Skin of body (tissue), 2 donors: ENCODE measurements around the gene HSPA12B. TPM values are rescaled to one million over a fixed set of nuclear protein-coding genes. Genes with fewer than 3 reads are reported as not detected.

Experiments used
- DNase-seq: peaks from one replicate; lab custom pipeline; 2025; lab: John Stamatoyannopoulos, UW
- total RNA-seq: library from RNA; depleted of rRNA; stranded (reverse); fragments of >200 nt; gene quantifications from one replicate; pipeline ENCODE4 v1.2.3, GENCODE V29; 2014

HSPA12B gene
- total RNA-seq, 1 donor from 2014 or later: 14.0 TPM

DNA sequence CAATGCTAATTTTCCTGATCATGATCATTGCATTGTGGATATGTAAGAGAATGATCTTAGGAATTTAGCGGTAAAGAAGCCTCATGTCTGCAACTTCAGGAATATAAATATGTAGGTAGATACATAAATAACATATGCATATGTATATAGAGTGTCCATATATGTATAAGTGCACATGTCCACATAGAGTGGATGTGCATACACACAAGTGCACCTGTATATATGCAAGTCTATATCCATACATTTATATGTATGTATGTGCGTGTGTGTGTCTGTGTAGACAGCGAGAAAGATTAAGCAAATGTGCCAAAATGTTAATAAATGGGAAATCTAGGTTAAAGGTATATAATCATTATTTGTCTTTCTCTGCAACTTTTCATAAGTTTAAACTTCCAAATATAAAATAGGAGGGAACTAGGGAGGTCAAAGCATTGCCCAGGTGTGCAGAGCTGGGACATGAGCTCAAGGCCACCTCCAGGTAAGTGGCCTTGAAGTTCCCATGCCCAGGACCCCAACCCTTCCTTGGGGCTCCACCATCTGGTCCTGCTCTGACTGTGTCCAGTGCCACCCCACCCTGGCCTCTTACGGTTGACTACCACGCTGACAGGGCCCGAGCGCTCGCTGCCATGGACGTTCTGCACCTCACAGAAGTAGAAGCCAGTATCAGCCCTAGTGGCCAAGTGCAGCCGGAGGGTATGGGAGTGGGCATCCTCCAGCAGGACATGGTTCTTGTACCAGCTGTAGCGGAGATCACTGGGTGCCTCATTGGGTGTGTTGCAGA is 29.7 kb upstream of the HSPA12B start:
- no peak for DNase-seq

DNA sequence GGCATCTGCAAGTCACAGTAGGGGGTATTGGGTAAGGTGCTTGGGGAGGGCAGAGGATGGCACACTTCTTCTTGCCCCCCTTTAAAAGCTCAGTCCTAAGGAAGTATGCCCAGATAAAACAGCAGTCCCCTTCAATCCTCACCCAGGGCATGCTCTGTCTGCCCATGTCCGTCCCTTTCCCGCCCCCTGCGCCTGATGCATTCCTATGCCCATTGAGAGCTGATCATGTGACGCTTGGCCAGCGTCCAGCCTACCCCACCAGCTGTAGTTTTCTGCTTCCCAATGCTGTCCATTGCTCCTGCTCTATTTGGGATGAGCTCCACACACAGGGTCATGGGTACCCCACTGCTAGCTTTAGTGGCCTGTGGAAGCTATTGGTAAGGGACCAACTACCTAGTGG is 28.4 kb upstream of the HSPA12B start:
- no peak for DNase-seq

DNA sequence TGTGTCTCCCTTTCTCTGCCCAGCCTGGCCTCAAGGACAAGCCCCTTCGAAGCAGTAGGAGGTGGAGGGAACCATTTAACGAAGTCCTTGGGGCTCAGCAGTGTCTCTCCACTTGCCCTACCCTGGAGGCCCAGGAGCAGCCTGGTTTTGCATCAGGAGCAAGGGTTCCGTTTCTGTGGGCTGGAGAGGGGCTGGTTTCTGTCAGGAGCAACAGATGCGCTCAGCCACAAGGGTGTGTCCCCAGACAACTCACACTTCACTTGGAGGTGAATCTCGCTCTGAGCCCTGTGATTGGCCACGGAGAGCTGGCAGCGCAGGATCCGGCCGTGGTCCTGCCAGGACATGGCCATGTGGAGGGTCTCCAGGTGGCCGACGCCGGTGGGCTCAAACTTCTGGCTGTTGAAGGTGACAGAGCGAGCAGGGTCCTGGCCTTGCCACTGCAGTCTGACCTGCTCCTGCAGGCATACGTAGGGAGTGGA is 27.0 kb upstream of the HSPA12B start:
- DNase-seq: no peak

DNA sequence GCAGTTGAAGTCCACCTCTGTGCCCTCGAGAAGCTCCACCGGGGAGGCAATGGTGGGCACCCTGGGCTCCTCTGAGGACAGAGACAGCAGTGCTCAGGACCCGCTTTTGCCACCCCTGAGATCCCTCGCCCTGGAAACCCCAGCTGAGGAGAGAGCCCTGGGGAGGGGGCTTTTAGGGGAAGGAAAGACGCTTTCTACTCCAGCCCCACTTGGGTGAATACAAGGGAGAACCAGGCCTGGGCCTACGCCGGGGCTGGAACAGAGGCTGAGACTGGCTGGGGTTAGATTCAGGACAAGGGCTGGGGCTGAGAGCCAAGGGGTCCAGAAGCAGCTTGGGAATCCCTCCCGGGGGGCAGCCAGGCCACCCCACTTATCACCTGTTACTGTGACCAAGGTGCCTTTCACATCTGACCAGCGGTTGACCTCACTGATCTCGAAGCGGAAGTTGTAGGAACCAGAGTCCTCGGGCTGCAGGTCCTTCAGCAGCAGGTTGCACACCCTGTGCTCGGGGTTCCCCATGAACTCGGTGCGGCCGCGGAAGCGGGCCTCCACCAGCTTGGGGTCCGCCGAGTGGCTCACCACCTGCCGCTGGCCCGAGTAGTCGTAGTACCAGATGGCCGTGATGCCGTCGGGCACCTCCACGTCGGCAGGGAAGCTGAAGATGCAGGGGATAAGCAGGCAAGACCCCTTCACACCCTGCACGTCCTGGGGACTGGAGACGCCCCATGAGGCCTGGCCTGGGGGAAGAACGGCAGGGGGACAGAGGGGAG is 26.3 kb upstream of the HSPA12B start:
- no peak for DNase-seq

DNA sequence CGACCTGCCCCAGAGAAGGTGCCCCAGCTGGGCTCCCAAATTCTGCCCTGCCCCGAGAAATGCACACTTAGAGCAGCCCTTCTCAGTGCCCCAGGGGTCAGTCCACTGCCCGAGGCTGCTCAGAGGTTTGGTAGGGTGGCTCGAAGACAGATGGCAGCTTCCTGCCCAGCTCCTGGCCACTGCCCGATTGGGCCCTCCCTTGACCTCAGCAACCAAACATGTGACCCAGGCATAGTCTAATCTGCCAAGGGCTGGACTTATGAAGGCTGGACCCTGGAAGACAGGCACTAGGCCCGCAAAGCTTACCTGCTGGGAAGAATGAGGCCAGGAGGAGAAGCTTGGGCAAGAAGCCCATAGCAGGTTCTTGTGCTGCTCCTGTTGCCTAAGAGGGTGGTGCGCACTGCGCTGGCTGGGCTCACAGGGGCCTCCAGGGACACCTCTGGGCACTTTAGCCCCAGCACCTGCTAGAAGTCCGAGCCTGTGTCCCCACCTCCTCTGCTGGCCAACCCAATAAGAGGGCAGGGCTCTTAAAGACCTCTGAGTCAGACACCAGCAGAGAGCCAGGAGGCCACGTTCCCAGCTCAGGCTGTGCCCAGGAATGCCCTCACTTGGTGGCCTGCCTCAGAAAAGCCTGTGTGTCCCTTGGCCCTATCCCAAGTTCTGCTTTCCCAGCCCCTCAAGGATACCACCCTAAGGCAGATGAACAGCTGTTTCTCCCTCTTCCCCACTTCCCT is 25.5 kb upstream of the HSPA12B start:
- DNase-seq: no peak

DNA sequence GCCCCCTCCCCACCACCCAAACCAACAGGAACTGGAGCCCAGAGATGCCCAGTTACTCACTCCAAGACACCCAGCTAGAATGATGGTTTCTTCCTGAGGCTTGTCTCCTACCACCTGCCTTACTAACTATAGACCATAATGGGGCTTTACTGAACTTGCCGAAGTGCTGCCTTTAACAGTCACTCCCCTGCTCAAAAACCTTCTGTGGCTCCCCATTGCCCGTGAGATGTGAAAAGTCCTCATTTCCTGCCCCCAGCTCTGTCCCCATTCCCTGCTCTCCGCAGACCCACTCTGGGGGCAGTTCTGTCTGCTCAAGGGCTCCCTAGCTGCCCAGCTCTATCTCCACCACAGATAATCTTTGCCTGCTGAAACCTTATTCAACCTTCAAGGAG is 25.0 kb upstream of the HSPA12B start:
- DNase-seq: no peak

DNA sequence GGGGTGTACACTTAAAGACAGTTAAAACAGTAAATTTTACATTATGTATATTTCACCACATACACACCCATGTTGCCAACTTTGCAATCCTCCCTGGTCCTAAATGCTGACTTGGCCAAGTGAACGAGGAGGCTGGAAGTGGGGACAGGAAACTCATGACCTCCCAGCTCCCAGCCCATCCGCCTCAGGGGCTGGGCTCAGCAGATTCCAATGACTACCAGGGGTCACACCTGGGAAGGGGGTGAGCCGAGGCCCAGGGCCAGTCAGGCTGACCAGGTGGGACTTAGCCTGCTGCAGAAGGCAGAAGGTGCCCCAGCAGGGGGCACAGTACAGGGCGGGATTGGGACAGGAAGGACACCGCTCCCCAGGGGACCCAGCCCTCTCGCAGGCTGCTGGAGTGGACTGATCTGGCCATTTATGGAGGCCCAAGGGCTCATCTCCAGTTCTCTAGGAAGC is 22.4 kb upstream of the HSPA12B start:
- DNase-seq: no peak

DNA sequence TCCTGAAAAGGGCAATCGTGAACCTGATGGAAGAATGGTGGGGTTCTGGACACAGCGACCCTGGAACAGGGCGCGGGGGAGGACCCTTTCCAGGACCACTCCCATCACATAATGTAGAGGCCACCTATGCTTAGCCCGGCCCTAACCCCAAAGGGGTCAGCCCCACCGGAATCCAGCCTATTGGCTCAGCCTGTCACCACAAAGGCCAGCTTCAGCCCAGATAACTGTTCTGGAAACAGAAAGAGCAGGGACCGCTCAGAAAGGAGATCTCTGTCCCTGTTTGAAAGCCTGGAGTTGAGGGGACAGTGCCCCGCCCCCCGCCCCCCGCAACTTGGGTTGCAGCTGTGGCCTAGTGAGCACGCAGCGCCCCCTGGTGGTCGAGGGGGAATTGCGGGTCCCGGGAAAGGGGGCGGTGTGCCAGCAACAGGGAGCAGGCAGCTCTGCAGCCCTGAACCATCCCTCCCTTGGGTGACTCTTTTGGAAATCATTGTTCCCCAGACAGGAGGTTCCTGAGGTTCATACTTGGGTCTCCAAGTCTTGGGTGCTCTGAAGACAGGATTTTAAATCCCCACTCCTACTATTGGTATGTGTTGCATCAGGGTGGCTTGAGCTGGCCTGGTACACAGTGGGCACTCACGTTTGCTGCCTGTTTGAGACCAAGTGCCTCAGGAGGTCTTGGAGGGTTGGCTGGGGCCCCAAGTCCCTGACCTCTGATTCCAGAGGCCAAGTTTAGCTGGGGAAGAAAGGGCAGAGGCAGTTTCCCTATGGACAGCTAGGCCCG is 21.6 kb upstream of the HSPA12B start:
- DNase-seq: peak; percentile 41

DNA sequence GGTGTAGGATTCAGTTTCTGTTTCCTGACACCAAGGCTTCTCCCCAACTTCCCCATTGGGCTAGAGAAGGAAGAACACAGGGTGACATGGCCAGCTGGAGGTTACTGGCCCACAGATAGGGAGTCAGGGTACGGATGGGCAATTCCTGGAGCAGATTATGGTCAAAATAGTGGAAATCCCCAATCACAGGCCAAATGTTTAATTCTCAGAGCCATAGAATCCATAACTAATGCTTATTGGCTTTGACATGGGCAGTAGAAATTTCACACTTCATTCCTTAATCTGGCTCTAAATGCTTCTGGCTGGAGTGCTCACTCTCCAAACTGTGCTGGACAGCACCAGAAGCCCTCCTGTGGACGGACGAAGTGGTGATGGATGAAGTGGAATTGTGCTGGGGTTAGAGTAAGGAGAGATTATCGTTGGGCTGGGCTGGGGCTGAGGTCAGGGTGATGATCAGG is 21.0 kb upstream of the HSPA12B start:
- no peak for DNase-seq

DNA sequence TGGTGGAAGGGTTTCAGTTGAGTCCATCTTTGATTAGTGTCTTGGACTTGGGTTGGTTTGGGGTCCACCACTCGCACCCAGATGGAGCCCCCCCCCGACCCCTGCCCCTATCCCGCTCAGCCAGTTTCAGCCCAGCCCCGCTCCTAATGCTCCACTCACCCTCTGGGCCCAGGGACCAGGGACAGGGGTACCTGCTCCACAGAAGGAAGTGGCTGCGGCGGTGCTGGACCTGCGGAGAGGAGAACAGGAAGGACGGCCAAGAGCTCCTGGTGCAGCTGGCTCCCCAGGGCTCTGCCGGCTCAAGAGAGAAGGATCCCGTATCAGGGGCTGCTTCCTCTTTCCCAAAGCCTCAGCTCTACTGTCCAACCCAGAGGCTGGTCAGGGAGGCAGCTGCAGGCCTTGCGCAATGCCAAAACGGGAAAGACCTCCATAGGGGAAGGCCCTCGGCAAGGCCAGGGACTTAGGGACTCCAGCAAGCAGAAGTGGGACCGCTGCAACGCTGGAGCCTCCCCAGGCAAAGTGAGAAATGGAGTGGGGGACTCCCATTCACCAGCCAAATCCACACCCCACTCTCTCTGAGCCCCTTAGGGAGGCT is 20.1 kb upstream of the HSPA12B start, which contains the start of gene SIGLEC1:
TSS of gene SIGLEC1 (minus strand) at position 322 of the 595 bp plus-strand sequence. CDS start 5,472 bp downstream, outside the sequence.
- no peak for DNase-seq

DNA sequence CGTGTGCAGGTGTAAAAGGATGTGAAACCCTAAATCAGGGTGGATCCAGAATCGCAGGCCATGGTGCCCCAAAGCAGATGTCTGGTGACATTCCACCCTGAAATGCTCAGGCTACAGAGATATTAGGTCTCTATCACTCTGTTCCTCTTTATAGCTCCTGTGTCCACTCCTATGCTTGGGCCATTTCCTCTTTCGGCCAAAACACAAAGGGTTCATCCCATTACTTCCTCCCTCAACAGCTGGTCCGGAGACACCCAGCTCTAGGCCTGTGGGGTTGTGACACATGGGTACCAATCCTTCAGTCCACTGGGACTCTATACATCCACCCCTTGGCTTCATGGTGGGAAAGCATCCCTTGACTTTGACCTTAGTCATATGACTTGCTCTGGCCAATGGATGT is 18.4 kb upstream of the HSPA12B start:
- no peak for DNase-seq

DNA sequence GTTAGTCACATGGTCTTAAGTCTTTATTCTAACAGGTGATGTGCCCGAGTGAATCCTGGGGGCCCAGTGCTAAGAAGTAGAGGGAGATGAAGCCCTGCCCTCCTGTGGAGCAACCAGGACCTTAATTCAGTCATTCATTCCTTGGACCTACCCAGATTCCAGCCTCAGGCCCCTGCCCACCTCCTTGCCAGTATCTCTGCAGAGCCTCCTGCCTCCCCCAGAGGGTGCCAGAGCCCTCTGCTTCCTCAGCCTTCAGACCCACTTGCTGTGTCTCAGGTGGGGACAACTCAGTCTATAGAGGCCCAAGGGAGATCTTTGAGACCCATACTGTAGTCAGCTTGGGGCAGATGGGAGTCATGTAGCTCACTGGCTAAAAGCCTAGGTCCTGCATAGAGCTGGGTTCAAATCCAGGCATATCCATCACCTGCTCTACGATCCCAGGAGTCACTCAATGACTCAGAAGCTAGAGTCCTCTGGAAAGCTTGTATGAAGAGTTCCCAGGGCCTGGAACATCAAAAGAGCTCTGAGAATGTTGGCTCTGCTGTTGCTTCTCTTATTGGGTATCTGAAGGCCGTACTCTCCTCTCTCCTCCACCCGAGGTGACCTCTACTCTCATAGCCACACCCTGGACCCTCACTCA is 16.2 kb upstream of the HSPA12B start:
- no peak for DNase-seq

DNA sequence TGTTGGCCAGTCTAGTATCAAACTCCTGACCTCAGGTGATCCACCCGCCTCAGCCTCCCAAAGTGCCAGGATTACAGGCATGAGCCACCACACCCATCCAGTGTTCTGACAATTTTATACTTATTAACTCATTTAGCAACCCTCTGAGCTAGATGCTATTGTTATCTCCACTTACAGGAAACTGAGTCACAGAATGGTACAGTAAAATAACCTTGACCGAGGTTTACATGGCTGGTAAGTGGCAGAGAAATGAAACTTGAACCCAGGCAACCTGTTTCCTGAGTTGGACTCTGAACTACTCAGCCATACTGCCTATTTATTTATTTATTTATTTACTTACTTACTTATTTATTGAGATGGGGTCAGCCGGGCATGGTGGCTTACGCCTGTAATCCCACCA is 13.4 kb upstream of the HSPA12B start:
- DNase-seq: no peak

DNA sequence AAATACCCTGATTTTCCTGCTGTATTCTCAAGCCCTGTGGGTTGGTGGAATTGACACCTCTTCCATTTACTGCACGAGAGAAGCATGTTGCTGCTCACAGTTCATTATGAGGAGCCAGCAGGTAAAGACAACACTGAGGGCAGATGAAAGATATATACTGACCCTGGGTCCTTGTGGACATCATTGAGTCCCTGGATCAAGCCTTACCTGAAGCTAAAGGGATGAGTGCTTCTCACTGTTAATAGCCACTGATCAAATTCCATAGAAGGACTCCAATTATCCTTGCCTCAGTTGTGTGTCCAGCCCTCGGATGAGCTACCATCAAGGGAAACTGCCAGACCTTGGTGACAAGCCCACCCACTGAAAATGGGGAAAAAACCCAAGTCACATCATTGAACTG is 12.4 kb upstream of the HSPA12B start:
- no peak for DNase-seq

DNA sequence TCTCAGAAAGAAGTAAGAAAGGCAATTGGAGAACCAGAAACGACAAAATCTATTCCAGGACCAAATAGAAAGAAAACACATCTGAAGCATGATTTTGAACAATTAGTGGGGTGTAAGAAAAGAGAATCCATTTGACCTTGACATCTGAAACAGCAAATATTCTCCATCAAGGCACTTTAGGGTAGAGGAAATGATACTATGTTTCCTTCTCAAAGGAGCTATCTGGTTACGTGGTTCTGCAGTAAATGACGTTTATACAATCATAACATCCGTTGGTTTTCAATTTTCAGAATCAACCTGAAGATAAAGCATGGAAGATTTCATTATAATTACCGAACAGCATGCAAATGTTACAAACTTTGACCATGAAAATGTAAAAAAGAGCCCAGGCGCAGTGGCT is 11.9 kb upstream of the HSPA12B start:
- no peak for DNase-seq

DNA sequence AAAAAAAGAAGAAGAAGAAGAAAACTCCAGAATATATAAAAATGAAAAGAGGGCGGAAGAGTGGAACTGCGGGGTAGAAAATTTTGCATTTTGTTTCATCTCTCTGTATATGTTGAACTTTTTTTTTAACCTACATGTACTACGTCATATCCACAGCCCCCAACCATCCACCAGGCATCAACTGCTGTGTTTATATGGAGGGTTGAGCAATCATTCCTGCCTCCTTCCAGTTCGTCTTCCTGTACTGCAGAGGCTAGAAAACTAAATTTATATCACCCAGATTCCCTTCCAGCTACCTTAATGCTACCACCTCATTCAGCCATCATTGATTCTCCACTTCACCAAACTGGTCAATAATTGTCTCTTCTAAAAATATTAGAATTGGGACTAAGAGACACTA is 10.6 kb upstream of the HSPA12B start:
- DNase-seq: no peak

DNA sequence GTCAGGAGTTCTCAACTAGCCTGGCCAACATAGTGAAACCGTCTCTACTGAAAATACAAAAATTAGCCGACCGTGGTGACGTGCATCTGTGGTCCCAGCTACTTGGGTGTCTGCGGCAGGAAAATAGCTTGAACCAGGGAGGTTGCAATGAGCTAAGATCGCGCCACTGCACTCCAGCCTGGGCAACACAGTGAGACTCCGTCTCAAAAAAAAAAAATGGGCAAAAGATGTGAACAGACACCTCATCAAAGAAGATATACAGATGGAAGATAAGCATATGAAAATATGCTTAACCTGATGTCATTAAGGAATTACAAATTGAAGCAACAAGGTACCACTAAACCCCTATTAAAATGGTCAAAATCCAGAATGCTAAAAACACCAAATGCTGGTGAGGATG is 9.2 kb upstream of the HSPA12B start:
- no peak for DNase-seq

DNA sequence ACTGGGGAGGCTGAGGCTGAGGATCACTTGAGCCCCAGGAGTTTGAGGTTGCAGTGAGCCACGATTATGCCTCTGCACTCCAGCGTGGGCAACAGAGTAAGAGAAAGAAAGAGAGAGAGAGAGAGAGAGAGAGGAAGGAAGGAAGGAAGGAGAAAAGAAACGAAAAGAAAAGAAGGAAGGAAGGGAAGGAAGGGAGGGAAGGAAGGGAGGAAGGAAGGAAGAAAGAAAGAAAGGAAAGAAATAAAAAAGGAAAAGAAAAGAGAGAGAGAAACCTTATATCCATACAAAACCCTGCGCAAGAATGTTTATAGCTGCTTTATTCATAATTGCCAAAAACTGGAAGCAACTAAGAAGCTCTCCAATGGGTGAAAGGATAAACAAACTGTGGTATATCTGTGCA is 8.1 kb upstream of the HSPA12B start:
- no peak for DNase-seq

DNA sequence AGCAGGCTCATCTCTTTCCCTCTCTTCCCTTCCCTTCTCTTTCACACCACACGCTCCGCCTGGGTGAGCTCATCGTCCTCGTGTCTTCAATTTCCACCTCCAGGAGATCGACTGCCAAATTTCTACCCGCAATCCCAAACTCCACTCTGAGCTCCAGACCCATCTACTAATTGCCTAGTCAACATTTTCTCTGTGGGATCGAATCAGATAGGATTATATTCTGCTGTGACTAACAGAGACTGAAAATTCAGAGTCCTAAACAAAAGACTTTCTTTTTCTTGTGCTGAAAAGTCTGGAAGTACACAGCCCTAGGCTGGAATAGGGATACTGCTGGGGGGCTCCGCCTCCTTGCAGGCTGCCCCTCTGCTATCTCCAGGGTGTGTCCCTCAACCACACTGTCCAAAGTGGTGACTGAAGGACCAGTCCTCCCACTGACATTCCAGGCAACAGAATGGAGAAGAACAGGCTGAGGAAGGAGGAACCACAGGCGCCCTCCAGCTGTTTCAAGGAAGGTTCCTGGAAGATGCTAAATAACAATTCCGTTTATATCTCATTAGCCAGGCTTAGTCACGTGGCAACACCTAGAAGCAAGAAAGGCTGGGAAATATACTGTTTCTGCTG is 5.0 kb upstream of the HSPA12B start:
- DNase-seq: peak; percentile 49

DNA sequence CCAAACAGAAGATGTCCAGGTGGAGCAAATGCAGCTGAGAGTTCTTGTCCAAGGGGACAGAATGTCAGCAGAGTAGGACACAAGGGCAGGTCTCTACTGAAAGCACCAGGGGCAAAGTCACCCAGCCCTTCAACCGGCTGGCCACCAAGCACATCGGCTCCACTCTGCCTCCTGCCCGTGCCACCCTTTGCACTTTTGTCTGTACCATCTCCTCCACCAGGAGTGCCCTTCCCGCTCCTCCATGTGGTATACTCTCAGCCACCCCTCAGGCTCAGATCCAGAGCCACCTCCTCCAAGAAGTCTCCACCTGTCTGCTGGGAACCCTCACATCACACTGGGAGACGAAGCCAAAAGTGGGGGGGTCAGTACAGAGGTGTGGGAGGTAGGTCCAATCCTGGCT is 4.1 kb upstream of the HSPA12B start:
- DNase-seq: no peak
